Fibroblast of pulmonary artery (primary cell): ENCODE data around the gene MRPL43.

Experiments
- DNase-seq: peaks from one replicate; pipeline ENCODE4 v3.0.0-alpha.2; 2010; ENCODE audit warnings: low read depth
- H3K4me3 ChIP-seq: replicated peaks from 2 replicates; pipeline ENCODE4 v1.5.1; 2011; ENCODE audit warnings: low read depth, mild to moderate bottlenecking, control low read depth, low read length, moderate library complexity
- TF ChIP-seq, protein P1 (sequence below): IDR thresholded peaks from 2 replicates; pipeline ENCODE4 v1.5.1; 2011; ENCODE audit warnings: mild to moderate bottlenecking, control low read depth, low read length, inconsistent platforms; ENCODE audit errors: missing control alignments

MRPL43 gene

GRCh38 chr10:100981178-100981772 lies 6.0 kb downstream of the MRPL43 start:
- TF ChIP-seq, protein P1, sequence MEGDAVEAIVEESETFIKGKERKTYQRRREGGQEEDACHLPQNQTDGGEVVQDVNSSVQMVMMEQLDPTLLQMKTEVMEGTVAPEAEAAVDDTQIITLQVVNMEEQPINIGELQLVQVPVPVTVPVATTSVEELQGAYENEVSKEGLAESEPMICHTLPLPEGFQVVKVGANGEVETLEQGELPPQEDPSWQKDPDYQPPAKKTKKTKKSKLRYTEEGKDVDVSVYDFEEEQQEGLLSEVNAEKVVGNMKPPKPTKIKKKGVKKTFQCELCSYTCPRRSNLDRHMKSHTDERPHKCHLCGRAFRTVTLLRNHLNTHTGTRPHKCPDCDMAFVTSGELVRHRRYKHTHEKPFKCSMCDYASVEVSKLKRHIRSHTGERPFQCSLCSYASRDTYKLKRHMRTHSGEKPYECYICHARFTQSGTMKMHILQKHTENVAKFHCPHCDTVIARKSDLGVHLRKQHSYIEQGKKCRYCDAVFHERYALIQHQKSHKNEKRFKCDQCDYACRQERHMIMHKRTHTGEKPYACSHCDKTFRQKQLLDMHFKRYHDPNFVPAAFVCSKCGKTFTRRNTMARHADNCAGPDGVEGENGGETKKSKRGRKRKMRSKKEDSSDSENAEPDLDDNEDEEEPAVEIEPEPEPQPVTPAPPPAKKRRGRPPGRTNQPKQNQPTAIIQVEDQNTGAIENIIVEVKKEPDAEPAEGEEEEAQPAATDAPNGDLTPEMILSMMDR: no peak
- no peak for DNase-seq
- no peak overlapping the region for H3K4me3 ChIP-seq

GRCh38 chr10:100980711-100981110 lies 6.6 kb downstream of the MRPL43 start:
- TF ChIP-seq, protein P1: no peak
- DNase-seq: no peak
- H3K4me3 ChIP-seq: no peak overlapping the region

DNA sequence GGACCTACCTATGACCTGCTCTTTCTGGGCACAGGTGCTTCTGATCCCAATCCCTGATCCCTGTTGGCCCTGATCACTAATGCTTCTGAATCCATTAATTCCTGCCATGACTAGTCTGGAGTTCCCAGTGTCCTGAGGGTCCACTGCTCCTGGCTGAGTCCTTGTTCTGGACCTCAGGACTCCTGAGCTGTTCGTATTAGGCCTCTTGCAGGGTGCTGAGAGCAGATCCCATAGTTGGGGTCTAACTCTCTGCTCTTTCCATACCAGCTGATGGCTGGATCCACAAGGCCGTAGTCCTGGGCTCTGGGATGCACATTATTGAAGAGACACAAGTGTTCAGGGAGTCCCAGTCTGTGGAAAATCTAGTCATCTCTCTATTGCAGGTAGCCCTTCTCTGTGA lies 7.0 kb downstream of the MRPL43 start:
- TF ChIP-seq, protein P1: no peak
- H3K4me3 ChIP-seq: no peak overlapping the region
- no peak for DNase-seq

DNA sequence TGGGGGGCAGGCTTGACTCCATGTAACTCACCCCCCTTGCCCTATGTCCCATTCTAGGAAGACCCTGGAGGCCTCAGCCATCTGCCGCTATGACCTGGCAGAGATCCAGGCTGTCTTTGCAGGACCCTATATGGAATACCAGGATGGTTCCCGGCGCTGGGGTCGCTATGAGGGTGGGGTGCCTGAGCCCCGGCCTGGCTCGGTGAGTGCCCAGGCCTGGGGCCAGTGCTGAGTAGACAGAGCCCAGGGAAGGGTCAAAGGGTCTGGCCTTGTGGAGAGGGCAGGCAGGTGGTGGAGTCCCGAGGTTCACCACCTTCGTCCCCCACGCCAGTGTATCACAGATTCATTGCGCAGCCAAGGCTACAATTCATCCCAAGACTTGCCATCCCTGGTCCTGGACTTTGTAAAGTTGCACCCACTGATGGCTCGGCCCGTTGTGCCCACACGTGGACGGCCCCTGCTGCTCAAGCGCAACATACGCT lies 7.5 kb downstream of the MRPL43 start:
- no peak overlapping the region for H3K4me3 ChIP-seq
- DNase-seq: no peak
- TF ChIP-seq, protein P1: no peak

GRCh38 chr10:100978901-100979195 lies 8.4 kb downstream of the MRPL43 start:
- no peak overlapping the region for H3K4me3 ChIP-seq
- TF ChIP-seq, protein P1: no peak
- no peak for DNase-seq

DNA sequence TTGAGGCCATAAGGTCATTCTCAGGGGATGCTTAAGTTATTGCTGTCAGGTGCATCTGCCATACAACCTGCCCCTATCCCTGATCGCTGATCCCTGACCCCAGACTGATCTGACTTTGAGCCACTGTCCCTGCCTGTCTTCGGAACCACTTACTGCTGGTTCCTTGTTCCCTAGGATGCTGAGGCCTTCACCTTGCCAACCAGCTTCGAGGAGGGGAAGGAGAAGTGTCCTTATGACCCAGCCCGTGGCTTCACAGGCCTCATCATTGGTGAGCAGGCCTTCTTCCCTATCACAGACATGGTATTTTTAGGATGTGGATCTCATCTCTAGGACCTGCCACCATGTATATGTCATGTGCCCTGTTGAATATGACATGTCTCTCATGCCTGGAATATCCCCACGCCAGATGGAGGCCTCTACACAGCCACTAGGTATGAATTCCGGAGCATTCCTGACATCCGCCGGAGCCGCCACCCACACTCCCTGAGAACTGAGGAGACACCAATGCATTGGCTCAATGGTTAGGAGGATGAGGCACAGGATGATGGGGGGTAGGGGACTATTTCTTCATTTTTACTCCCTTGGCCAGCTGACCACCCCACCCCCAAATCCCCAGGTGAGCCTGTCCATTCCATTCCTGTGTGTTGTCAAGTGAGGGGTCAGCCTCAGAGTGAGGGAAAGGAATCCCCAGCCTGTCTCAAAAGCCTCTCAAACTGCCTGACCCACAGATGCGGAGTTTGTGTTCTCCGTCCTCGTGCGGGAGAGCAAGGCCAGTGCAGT lies 9.0 kb downstream of the MRPL43 start:
- H3K4me3 ChIP-seq: no peak overlapping the region
- DNase-seq: no peak
- TF ChIP-seq, protein P1: no peak
